ENCODE measurements around the gene OTUD3. TPM values are rescaled to one million over a fixed set of nuclear protein-coding genes. Genes with fewer than 3 reads are reported as not detected.
A peak's percentile ranks its signal among the peaks of the same experiment; 100 is the strongest.

The OTUD3 gene
- total and polyA plus RNA-seq, 9 of the 15 experiments (the other 6 are each of a cell fraction or from before 2014, with no cell fraction given), result 2.0 to 16.6 (median 11.0) TPM

- TF ChIP-seq, protein P1, sequence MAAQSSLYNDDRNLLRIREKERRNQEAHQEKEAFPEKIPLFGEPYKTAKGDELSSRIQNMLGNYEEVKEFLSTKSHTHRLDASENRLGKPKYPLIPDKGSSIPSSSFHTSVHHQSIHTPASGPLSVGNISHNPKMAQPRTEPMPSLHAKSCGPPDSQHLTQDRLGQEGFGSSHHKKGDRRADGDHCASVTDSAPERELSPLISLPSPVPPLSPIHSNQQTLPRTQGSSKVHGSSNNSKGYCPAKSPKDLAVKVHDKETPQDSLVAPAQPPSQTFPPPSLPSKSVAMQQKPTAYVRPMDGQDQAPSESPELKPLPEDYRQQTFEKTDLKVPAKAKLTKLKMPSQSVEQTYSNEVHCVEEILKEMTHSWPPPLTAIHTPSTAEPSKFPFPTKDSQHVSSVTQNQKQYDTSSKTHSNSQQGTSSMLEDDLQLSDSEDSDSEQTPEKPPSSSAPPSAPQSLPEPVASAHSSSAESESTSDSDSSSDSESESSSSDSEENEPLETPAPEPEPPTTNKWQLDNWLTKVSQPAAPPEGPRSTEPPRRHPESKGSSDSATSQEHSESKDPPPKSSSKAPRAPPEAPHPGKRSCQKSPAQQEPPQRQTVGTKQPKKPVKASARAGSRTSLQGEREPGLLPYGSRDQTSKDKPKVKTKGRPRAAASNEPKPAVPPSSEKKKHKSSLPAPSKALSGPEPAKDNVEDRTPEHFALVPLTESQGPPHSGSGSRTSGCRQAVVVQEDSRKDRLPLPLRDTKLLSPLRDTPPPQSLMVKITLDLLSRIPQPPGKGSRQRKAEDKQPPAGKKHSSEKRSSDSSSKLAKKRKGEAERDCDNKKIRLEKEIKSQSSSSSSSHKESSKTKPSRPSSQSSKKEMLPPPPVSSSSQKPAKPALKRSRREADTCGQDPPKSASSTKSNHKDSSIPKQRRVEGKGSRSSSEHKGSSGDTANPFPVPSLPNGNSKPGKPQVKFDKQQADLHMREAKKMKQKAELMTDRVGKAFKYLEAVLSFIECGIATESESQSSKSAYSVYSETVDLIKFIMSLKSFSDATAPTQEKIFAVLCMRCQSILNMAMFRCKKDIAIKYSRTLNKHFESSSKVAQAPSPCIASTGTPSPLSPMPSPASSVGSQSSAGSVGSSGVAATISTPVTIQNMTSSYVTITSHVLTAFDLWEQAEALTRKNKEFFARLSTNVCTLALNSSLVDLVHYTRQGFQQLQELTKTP (IDR thresholded peaks at IDR 0.05; ENCODE audit: low read depth in 1 of 2, partially characterized antibody in 2 of 2), result no peak
- no peak for TF ChIP-seq ZNF274 (IDR thresholded peaks at IDR 0.05; ENCODE audit: borderline replicate concordance, low read depth, low read length)
- TF ChIP-seq PHF20 (IDR thresholded peaks at IDR 0.05; ENCODE audit: partially characterized antibody), result peak; percentile 82
- no peak for TF ChIP-seq ZNF217 (CRISPR knock-in tag; IDR thresholded peaks at IDR 0.05)
- TF ChIP-seq CEBPB (tag; IDR thresholded peaks at IDR 0.05), result no peak
- TF ChIP-seq MTF1 (CRISPR knock-in tag; IDR thresholded peaks at IDR 0.05; ENCODE audit: borderline replicate concordance), result no peak
- no peak for TF ChIP-seq COPS2 (conservative IDR thresholded peaks at IDR 0.05)
- TF ChIP-seq ZNF740 (CRISPR knock-in tag; IDR thresholded peaks at IDR 0.05), result peak; percentile 75
- peak in 1 of 2 experiments; percentile 28; a peak in 1 of 4 replicates for TF ChIP-seq ZNF740 (tag; IDR thresholded peaks at IDR 0.05)
- TF ChIP-seq, protein P2, sequence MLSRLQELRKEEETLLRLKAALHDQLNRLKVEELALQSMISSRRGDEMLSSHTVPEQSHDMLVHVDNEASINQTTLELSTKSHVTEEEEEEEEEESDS (CRISPR knock-in tag; IDR thresholded peaks at IDR 0.05), result no peak
- no peak for TF ChIP-seq NUFIP1 (IDR thresholded peaks at IDR 0.05; ENCODE audit: partially characterized antibody)
- TF ChIP-seq EP400 (IDR thresholded peaks at IDR 0.05), result peak; percentile 66
- no peak for TF ChIP-seq KHSRP (IDR thresholded peaks at IDR 0.05)
- TF ChIP-seq, protein P3, sequence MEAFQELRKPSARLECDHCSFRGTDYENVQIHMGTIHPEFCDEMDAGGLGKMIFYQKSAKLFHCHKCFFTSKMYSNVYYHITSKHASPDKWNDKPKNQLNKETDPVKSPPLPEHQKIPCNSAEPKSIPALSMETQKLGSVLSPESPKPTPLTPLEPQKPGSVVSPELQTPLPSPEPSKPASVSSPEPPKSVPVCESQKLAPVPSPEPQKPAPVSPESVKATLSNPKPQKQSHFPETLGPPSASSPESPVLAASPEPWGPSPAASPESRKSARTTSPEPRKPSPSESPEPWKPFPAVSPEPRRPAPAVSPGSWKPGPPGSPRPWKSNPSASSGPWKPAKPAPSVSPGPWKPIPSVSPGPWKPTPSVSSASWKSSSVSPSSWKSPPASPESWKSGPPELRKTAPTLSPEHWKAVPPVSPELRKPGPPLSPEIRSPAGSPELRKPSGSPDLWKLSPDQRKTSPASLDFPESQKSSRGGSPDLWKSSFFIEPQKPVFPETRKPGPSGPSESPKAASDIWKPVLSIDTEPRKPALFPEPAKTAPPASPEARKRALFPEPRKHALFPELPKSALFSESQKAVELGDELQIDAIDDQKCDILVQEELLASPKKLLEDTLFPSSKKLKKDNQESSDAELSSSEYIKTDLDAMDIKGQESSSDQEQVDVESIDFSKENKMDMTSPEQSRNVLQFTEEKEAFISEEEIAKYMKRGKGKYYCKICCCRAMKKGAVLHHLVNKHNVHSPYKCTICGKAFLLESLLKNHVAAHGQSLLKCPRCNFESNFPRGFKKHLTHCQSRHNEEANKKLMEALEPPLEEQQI (IDR thresholded peaks at IDR 0.05), result no peak
- TF ChIP-seq, protein P4, sequence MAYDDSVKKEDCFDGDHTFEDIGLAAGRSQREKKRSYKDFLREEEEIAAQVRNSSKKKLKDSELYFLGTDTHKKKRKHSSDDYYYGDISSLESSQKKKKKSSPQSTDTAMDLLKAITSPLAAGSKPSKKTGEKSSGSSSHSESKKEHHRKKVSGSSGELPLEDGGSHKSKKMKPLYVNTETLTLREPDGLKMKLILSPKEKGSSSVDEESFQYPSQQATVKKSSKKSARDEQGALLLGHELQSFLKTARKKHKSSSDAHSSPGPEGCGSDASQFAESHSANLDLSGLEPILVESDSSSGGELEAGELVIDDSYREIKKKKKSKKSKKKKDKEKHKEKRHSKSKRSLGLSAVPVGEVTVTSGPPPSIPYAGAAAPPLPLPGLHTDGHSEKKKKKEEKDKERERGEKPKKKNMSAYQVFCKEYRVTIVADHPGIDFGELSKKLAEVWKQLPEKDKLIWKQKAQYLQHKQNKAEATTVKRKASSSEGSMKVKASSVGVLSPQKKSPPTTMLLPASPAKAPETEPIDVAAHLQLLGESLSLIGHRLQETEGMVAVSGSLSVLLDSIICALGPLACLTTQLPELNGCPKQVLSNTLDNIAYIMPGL (CRISPR knock-in tag; IDR thresholded peaks at IDR 0.05), result peak; percentile 86
- TF ChIP-seq GTF2E2 (tag; IDR thresholded peaks at IDR 0.05), result 0 out of 2 replicates have a peak, but pooled peaks have one; percentile 27
- TF ChIP-seq TARDBP (IDR thresholded peaks at IDR 0.05), result no peak; the same call in 1 of the 2 replicates
- TF ChIP-seq U2AF2 (optimal IDR thresholded peaks at IDR 0.05; ENCODE audit: low read depth, low read length), result no peak
- no peak for TF ChIP-seq ARHGAP35 (IDR thresholded peaks at IDR 0.05; ENCODE audit: partially characterized antibody)
Observed at GRCh38 chr1:19882111-19883071, at the start of gene OTUD3 (continued).
